ENCODE results near the gene MYLIP. TPM values are rescaled to one million over a fixed set of nuclear protein-coding genes. Genes with fewer than 3 reads are reported as not detected.

The MYLIP gene
- total and polyA plus RNA-seq, 2 of the 13 experiments (the other 11 are each of a cell fraction or from before 2014, with no cell fraction given): 3.4 to 10.8 TPM

- TF ChIP-seq, protein P1, sequence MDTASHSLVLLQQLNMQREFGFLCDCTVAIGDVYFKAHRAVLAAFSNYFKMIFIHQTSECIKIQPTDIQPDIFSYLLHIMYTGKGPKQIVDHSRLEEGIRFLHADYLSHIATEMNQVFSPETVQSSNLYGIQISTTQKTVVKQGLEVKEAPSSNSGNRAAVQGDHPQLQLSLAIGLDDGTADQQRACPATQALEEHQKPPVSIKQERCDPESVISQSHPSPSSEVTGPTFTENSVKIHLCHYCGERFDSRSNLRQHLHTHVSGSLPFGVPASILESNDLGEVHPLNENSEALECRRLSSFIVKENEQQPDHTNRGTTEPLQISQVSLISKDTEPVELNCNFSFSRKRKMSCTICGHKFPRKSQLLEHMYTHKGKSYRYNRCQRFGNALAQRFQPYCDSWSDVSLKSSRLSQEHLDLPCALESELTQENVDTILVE (CRISPR knock-in tag; IDR thresholded peaks at IDR 0.05): peak; percentile 86; the same call in 1 of the 2 replicates
- TF ChIP-seq SRY (CRISPR knock-in tag; IDR thresholded peaks at IDR 0.05): peak; percentile 82; the same call in 1 of the 2 replicates
- peak; percentile 53; the same call in 1 of the 2 replicates for TF ChIP-seq ZNF784 (CRISPR knock-in tag; IDR thresholded peaks at IDR 0.05; ENCODE audit: borderline replicate concordance)
- no peak for TF ChIP-seq RBAK (CRISPR knock-in tag; IDR thresholded peaks at IDR 0.05)
- TF ChIP-seq ZNF331 (CRISPR knock-in tag; IDR thresholded peaks at IDR 0.05): peak; percentile 71
- no peak for TF ChIP-seq ZUFSP (CRISPR knock-in tag; IDR thresholded peaks at IDR 0.05; ENCODE audit: borderline replicate concordance)
- no peak for TF ChIP-seq MLLT10 (CRISPR knock-in tag; IDR thresholded peaks at IDR 0.05)
- TF ChIP-seq NFKBIZ (CRISPR knock-in tag; IDR thresholded peaks at IDR 0.05): peak; percentile 82; the same call in 1 of the 2 replicates
- no peak for TF ChIP-seq DPF2 (CRISPR knock-in tag; IDR thresholded peaks at IDR 0.05; ENCODE audit: borderline replicate concordance, low read depth)
- peak; percentile 76; the same call in 1 of the 2 replicates for TF ChIP-seq ZNF296 (CRISPR knock-in tag; conservative IDR thresholded peaks at IDR 0.05)
- peak; percentile 94 for TF ChIP-seq HOXA5 (CRISPR knock-in tag; IDR thresholded peaks at IDR 0.05)
- TF ChIP-seq, protein P2, sequence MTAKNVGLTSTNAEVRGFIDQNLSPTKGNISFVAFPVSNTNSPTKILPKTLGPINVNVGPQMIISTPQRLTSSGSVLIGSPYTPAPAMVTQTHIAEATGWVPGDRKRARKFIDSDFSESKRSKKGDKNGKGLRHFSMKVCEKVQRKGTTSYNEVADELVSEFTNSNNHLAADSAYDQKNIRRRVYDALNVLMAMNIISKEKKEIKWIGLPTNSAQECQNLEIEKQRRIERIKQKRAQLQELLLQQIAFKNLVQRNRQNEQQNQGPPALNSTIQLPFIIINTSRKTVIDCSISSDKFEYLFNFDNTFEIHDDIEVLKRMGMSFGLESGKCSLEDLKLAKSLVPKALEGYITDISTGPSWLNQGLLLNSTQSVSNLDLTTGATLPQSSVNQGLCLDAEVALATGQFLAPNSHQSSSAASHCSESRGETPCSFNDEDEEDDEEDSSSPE (CRISPR knock-in tag; IDR thresholded peaks at IDR 0.05): no peak; the same call in 1 of the 2 replicates
- no peak for TF ChIP-seq FOXK2 (IDR thresholded peaks at IDR 0.05)
- TF ChIP-seq ZIK1 (CRISPR knock-in tag; IDR thresholded peaks at IDR 0.05; ENCODE audit: borderline replicate concordance, low read depth): peak; percentile 85; the same call in 1 of the 2 replicates
- 0 out of 2 replicates have a peak, but pooled peaks have one; percentile 40 for TF ChIP-seq KDM4B (CRISPR knock-in tag; IDR thresholded peaks at IDR 0.05)
- peak; percentile 59; the same call in 1 of the 2 replicates for TF ChIP-seq ZBTB43 (CRISPR knock-in tag; conservative IDR thresholded peaks at IDR 0.05)
- TF ChIP-seq ZNF703 (CRISPR knock-in tag; IDR thresholded peaks at IDR 0.05; ENCODE audit: borderline replicate concordance): peak; percentile 82; the same call in 1 of the 2 replicates
- TF ChIP-seq GMEB1 (CRISPR knock-in tag; IDR thresholded peaks at IDR 0.05; ENCODE audit: borderline replicate concordance): peak; percentile 65
- peak; percentile 86 for TF ChIP-seq ELF4 (CRISPR knock-in tag; IDR thresholded peaks at IDR 0.05; ENCODE audit: borderline replicate concordance)
- TF ChIP-seq GATA4 (IDR thresholded peaks at IDR 0.05; ENCODE audit: borderline replicate concordance, low read depth): peak; percentile 90
- no peak; the same call in 1 of the 2 replicates for TF ChIP-seq ZNF33B (CRISPR knock-in tag; IDR thresholded peaks at IDR 0.05)
Observed at GRCh38 chr6:16128759-16129622, at the start of gene MYLIP (continued).
